Transverse colon (tissue), 4 donors: Measurements from ENCODE around the gene SNX32. TPM values are rescaled to one million over a fixed set of nuclear protein-coding genes. Genes with fewer than 3 reads are reported as not detected.

Experiments
- DNase-seq: peaks from one replicate; pipeline ENCODE4 v3.0.0-alpha.2; 2019
- H3K27ac ChIP-seq, 4 donors: fragments of 200-600 bp; sonication (generic); 2 replicates each; pipeline ENCODE4 v1.5.1; 2016 to 2018; ENCODE audit warnings: inconsistent platforms in 4 of 4
- H3K27me3 ChIP-seq: fragments of 200-600 bp; sonication (generic); 2 replicates; pipeline ENCODE4 v1.5.1; 2017; ENCODE audit warnings: inconsistent platforms
- H3K36me3 ChIP-seq, 4 donors: fragments of 200-600 bp; sonication (generic); 2 replicates each; pipeline ENCODE4 v1.5.1; 2017 to 2019; ENCODE audit warnings: inconsistent platforms in 4 of 4
- H3K4me1 ChIP-seq, 4 donors: fragments of 200-600 bp; sonication (generic); 2 replicates each; pipeline ENCODE4 v1.5.1; 2017 to 2020; ENCODE audit warnings: inconsistent platforms in 4 of 4
- H3K4me3 ChIP-seq, 4 donors: fragments of 200-600 bp; sonication (generic); 1 replicate in 1 of 4; 2 replicates in 3 of 4; pipeline versions ENCODE4 v1.5.1 to v1.6.1; 2017 to 2019; ENCODE audit warnings: inconsistent platforms in 4 of 4
- H3K9me3 ChIP-seq, 2 donors: fragments of 200-600 bp; sonication (generic); 2 replicates each; pipeline ENCODE4 v1.5.1; 2017 to 2019; ENCODE audit warnings: inconsistent platforms in 2 of 2
- EP300 ChIP-seq: sonication (generic); formaldehyde crosslinking; IDR thresholded peaks from one replicate; pipeline ENCODE4 v1.6.1; 2017; ENCODE audit warnings: antibody characterized with exemption, low read depth
- POLR2A ChIP-seq: fragments of 450-650 bp; IDR thresholded peaks from one replicate; pipeline ENCODE4 v1.6.1; 2016; ENCODE audit warnings: antibody characterized with exemption, mild to moderate bottlenecking, moderate library complexity
- POLR2AphosphoS5 ChIP-seq, 3 donors: sonication (generic); formaldehyde crosslinking; IDR thresholded peaks; one replicate each; pipeline ENCODE4 v1.6.1; 2016; ENCODE audit warnings: antibody characterized with exemption in 3 of 3
- WGBS, 2 donors: methylation state at CpG; one replicate each; pipeline ENCODE4 v1.1.5; 2018; ENCODE audit warnings: low coverage in 1 of 2; 5-methylcytosine and 5-hydroxymethylcytosine counted together
- in situ Hi-C, 4 donors: fragments of 200-750 bp; cut with MboI; loops; one replicate each; pipeline versions ENCODE4 v1.15.0 to v1.15.1; 2017; ENCODE audit warnings: low sequenced_read_pairs in 3 of 4, low pct_ligation_motif_present in 1 of 4, low pct_unique_long_range_greater_than_20kb in 1 of 4
- intact Hi-C: fragments of 100-400 bp; cut with DNase I; formaldehyde crosslinking; loops from one replicate; pipeline ENCODE4 v1.15.1; 2023; ENCODE audit warnings: low total_unique reads
- total RNA-seq, 4 donors: library from RNA; depleted of rRNA; stranded (reverse); fragments of >200 nt; gene quantifications; one replicate each; pipeline ENCODE4 v1.1.0, GENCODE V29; 2016
- TF ChIP-seq, protein P1 (sequence below), 5 experiments: fragments of 200-600 bp in 3 of 5; fragments of 450-650 bp in 2 of 5; sonication (generic) in 3 of 5; IDR thresholded peaks; 1 replicate in 2 of 5; 2 replicates in 3 of 5; pipeline ENCODE4 v1.5.1; 2016 to 2017; ENCODE audit warnings: antibody characterized with exemption in 5 of 5, inconsistent platforms in 3 of 5, mild to moderate bottlenecking in 2 of 5, moderate library complexity in 1 of 5

Gene SNX32
- total RNA-seq, 4 donors from 2014 or later, result 0.60 to 10.0 (median 1.6) TPM; not detected in 1

GRCh38 chr11:65850217-65851082 is 16.7 kb downstream of the SNX32 start:
- Histone ChIP-seq H3K36me3 (peaks cover under 1 to 26% (median 9%) of the 10 kb centered on the region in 4 donors), H3K4me1 (peaks cover 21 to 39% (median 33%) of the 10 kb centered on the region in 4 donors)
- TF ChIP-seq, protein P1, sequence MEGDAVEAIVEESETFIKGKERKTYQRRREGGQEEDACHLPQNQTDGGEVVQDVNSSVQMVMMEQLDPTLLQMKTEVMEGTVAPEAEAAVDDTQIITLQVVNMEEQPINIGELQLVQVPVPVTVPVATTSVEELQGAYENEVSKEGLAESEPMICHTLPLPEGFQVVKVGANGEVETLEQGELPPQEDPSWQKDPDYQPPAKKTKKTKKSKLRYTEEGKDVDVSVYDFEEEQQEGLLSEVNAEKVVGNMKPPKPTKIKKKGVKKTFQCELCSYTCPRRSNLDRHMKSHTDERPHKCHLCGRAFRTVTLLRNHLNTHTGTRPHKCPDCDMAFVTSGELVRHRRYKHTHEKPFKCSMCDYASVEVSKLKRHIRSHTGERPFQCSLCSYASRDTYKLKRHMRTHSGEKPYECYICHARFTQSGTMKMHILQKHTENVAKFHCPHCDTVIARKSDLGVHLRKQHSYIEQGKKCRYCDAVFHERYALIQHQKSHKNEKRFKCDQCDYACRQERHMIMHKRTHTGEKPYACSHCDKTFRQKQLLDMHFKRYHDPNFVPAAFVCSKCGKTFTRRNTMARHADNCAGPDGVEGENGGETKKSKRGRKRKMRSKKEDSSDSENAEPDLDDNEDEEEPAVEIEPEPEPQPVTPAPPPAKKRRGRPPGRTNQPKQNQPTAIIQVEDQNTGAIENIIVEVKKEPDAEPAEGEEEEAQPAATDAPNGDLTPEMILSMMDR (IDR thresholded peaks at IDR 0.05), result no peak
- TF ChIP-seq POLR2AphosphoS5 (IDR thresholded peaks at IDR 0.05), result peak in 2 of 3 donors; percentile 10 to 30

DNA sequence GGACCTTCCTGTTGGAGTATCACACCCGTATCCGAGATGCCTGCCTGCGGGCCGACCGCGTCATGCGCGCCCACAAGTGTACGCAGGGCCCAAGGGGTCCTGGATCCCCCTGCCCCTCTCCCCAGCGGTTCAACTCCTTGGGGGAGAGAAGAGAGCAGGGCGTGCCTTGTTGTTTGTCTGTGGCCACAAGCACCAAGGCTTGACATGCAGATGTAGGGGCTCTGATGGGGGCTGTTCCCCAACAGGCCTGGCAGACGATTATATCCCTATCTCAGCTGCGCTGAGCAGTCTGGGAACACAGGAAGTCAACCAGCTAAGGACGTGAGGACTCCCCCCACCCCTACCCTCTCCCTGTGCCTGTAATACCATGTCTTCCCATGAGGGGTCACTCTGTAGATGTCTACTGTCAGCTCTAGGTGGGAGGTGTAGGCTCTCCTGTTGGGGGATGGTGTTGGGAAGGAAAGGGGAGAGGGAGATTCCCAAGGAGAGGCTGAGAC is 17.4 kb downstream of the SNX32 start:
- 89% methylated on average over 14 of the region's 14 CpGs; no CpG with 5 or more reads in 1 of the 2 donors for WGBS, 2 donors
- Histone ChIP-seq H3K4me3 (no peak overlapping the region), H3K27ac (no peak overlapping the region), H3K9me3 (no peaks in the 10 kb centered on the region), H3K4me1 (peaks cover 28 to 46% (median 40%) of the 10 kb centered on the region in 4 donors), H3K36me3 (peaks cover 2 to 28% (median 14%) of the 10 kb centered on the region in 4 donors), H3K27me3 (no peaks in the 10 kb centered on the region)
- no peak for DNase-seq
- TF ChIP-seq, protein P1 (IDR thresholded peaks at IDR 0.05), result peak in 4 of 5 experiments; percentile 33 to 78 (median 53)
- TF ChIP-seq EP300 (no peak), POLR2AphosphoS5 (IDR thresholded peaks at IDR 0.05) (peak in 2 of 3 donors; percentile 17 to 39)
- in situ Hi-C loops (no loop called here), intact Hi-C loops (no loop called here)

More at GRCh38 chr11:65850217-65851082, 16.7 kb downstream of the SNX32 start:
- Histone ChIP-seq H3K27ac (no peak overlapping the region), H3K4me3 (no peak overlapping the region), H3K9me3 (no peaks in the 10 kb centered on the region), H3K27me3 (no peaks in the 10 kb centered on the region)
- in situ Hi-C loops (no loop called here), intact Hi-C loops (no loop called here)
- 87% methylated on average over 20 of the region's 20 CpGs; no CpG with 5 or more reads in 1 of the 2 donors for WGBS, 2 donors
- no peak for DNase-seq

- H3K4me1 ChIP-seq, result peaks cover 31 to 51% (median 46%) of the 10 kb centered on the region in 4 donors
- 80 to 100% methylated on average over 1 to 10 of the region's 10 CpGs for WGBS, 2 donors
- in situ Hi-C loops, result no loop called here
- no peaks in the 10 kb centered on the region for H3K27me3 ChIP-seq
- intact Hi-C loops, result no loop called here
- peaks cover 2 to 28% (median 14%) of the 10 kb centered on the region in 4 donors for H3K36me3 ChIP-seq
- DNase-seq, result no peak
- no peak overlapping the region for H3K4me3 ChIP-seq
- no peak for TF ChIP-seq POLR2A
- TF ChIP-seq, protein P1 (IDR thresholded peaks at IDR 0.05), result no peak
- no peak for TF ChIP-seq POLR2AphosphoS5 (IDR thresholded peaks at IDR 0.05)
- no peak for TF ChIP-seq EP300
- H3K9me3 ChIP-seq, result no peaks in the 10 kb centered on the region
- H3K27ac ChIP-seq, result peak overlapping the region; percentile 86 to 100 (median 100)
Measured at GRCh38 chr11:65851811-65852507, 18.2 kb downstream of the SNX32 start.
